Activated CD4-positive, alpha-beta T cell treated with anti-CD3 and anti-CD28 coated beads, Interleukin-2, Interleukin-6, amounts not matched to agents 100 ng/mL and 50 ng/mL, durations not matched to agents 16 hours and 8 hours (primary cell): ENCODE measurements around the gene AATK.

ENCODE experiments used
- DNase-seq: peaks from one replicate; pipeline ENCODE4 v3.0.0-alpha.2; 2020

Gene AATK

GRCh38 chr17:81110488-81111040 is 55.5 kb downstream of the AATK start:
- DNase-seq: no peak

GRCh38 chr17:81109957-81110356 is 56.1 kb downstream of the AATK start:
- DNase-seq: no peak

GRCh38 chr17:81108220-81108619 is 57.8 kb downstream of the AATK start:
- no peak for DNase-seq

- DNase-seq: no peak
Measured at GRCh38 chr17:81106716-81107115, 59.3 kb downstream of the AATK start.

- no peak for DNase-seq
Measured at GRCh38 chr17:81103379-81103778, 62.6 kb downstream of the AATK start.

DNA sequence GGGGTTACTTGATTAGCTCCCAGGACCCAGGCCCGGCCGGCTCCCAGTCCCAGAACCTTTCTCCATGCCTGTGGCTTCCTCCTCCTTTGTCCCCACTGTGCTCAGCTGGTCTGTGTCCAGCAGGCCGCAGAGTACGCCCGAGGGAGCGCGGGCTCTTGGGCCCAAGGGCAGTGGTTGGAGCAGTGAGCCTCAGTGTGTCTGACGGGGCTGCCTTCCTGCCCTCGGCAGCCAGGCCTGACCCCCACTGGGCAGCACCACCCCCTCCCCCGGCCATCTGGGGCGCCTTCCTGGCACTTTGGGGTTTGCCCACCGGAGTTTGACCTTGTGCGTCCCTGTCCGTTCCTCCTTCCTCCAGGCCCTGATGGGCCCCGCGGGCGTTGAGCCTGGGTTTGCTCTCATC is 63.2 kb downstream of the AATK start:
- DNase-seq: no peak

DNA sequence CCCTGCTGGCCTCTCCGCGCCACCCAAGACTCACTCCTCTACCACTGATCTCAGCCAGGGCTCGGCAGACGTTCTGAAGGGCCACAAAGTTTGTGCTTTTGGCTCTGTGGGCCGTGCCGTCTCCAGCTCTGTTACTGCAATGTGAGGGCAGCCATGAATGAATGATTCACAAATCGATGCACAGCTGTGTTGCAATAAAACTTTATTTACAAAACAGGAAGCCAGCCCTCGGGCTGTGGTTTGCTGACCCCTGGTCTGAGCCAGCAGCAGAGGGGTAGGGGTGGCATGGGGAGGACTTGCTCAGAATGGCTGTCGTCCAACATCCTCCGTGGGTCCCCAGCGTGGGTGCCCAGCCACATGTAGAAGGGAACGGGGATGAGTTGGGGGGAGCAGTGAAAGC is 63.7 kb downstream of the AATK start:
- DNase-seq: no peak

GRCh38 chr17:81101614-81102306 is 64.3 kb downstream of the AATK start:
- peak; percentile 95 for DNase-seq

- DNase-seq: no peak
Measured at GRCh38 chr17:81100668-81101067, 65.4 kb downstream of the AATK start.

GRCh38 chr17:81099888-81100287 is 66.1 kb downstream of the AATK start:
- DNase-seq: no peak

GRCh38 chr17:81097943-81098308 is 68.1 kb downstream of the AATK start:
- peak; percentile 7 for DNase-seq

GRCh38 chr17:81097134-81097942 is 68.7 kb downstream of the AATK start:
- DNase-seq: peak; percentile 45

- no peak for DNase-seq
Measured at GRCh38 chr17:81096741-81097133, 69.3 kb downstream of the AATK start.

DNA sequence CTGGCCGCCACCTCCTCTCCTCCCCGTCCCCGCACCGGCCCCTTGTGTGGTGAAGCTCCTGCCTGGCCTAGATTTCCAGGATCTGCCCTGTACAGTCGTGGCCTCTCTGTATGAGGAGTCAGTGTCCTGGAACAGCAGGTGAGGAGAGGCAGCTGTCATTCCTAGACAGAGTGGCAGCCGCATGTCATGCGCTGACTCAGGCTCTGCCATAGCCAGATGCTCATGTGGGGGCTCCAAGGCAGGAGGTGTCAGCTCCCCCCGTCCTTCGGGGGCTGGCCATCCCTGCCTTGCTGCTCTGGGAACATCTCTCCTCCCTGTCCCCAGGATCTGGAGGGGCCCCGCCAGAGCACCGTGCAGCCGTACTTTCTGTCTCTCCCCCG is 70.6 kb downstream of the AATK start:
- peak; percentile 35 for DNase-seq

GRCh38 chr17:81094509-81095382 is 71.3 kb downstream of the AATK start:
- DNase-seq: peak; percentile 93

DNA sequence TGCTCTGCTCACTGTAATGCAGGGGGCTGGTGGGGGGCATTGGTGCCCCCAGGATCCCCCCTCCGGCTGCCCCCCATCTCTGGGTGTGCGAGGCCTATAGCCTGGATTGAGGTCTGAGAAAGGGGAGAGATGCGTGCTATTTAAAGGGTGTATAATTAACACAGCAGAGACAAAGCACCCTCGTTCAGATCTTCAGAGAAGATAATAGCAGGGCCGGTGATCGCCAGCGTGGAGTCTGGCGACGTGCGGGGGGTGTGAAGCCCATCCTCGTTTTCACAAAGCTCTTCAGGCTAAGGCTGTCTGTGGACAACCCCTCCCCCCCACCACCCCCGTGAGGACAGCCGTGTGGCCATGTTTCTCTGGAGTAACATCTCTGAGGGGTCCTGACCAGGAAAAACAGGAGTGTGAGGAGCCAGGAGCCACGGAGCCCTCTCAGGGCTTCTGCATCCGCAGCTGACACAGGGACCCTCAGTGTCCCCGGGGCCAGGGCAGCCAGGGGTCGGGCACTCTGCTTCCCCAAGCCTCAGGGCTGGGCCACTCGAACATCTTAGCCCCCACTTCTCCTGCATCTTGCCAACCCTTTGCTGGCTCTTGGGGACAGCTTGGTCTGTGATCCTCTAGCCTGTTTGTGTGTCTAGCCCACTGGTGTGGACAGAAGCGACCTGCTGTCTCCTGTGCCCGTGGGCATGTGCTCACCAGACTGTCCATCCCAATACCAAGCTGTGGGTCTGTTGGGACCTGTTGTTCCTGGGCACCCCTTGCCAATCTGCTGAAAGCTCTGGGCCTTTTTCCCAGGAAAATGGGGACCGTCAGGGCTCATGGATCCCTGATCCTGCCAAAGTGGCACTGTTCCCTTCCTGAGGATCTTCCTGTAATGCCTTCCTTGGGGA is 72.2 kb downstream of the AATK start:
- no peak for DNase-seq

GRCh38 chr17:81092518-81093095 is 73.4 kb downstream of the AATK start:
- DNase-seq: no peak

DNA sequence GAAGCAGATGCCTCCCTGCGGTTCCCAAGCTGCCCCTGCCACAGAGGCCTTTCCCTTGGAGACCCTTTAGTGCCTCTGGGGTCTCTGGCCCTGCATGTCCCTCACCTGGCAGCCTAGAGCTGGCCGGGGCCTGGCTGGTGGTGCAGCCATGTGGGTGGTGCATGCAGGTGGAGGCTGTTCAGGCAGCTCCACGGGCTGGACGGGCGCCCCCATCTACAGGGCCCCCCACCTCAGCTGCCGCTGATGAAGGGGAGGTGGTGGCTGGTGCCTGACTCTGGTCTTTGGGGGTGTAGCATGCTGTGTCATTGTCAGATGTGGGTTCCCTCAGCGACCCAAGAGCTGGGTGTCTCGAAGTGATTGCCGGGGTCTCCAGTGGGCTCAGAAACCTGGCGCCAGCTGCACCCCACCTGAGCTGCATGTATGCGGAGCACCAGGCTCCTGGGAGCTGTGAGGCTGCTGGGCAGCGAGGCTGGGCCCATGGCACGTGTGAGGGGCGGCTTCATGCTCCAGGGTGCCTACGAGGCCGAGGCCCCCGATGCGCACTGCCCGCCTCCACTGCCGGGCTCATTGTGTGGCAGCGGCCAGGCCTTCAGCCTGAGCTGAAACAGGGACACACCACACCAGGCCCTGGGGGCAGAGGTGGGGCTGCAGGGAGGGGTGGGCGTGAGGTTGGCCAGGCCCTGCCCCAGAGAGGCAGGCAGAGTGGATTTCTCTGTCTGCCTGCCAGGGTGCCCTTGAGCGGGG is 74.1 kb downstream of the AATK start:
- no peak for DNase-seq

- no peak for DNase-seq
Measured at GRCh38 chr17:81091154-81091553, 74.9 kb downstream of the AATK start.

DNA sequence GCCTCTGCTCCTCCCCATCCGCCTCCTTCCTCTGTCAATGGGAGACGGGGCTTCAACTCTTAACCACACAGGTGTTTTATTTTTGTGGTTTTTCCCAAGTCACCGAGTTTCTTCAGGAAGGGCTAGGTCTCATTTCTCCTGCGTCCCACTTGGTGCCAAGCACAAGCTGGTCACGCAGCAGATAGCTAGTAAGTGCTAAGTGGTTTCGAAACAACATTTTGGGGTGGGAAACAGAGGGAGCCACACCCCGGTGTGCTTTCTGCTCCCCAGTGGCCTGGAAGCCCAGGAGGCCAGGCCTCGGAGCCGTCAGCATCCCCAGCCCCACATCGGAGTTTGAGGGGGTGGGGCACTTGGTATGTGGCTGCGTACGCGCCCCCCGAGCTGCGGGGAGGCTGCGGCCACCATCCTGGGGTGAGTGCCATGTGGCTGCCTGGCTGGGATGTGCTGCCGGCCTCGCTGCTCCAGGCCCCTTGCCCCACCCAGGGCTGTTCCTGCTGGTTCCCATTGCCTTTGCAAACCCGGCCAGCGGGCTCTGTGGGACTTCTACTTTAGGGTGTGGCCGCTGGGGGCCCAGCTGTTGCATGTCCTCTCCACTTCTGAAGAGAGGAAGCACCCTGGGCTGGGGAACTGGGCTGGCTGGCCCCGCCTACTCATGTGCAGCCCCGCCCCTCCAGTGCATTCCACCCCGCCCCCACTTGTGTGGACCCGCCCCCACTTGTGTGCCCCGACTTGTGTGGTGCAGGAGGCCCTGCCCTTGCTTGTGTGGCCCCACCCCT is 75.5 kb downstream of the AATK start:
- peak; percentile 51 for DNase-seq
